ENCODE data around the gene ERP44.
"Not testable (repeated sequence)": the region's sequence is repeated elsewhere in the genome, so short reads cannot be mapped to it uniquely, and the experiment has no call there.

ERP44 gene

DNA sequence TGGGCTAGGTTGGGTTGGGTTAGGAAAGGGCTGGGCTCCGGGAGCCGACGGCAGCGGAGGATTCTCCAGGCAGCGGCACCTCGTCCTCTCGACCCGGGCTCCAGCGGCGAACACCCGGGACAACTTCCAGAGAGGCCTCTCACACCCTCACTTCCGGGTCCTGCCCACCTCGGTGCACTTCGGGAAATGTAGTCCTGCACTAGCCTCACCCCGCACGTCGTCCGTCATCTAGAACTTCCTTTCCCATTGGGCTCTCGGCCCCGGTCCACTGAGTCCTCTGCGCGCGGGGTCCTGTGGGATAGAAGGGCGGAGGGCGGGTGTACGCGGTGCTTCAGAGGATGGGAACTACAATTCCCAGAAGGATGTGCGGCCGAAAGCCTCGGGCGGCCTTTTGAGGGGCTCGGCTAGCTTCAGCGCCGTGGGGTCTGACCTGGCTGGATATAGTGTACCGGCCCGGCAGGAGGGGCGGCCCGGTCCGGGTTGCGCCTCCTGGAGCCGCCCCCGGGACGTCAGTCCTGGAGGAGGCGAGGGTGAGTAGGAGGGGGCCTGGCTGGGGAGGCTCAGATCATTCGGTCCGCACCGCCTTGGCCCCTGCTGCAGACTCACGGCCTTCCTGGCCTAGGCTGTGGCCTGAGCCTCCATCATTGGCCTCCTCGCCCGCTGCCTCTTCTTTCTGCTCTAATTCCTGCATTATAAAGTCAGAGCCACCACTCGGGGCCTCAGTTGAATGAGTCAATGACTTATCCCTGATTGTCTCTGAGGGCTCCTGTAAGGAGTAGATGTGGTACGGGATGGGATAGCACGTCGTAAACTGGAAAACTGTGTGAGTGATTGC, at the start of gene ERP44, which contains the start of gene INVS:
Gene ERP44 (minus strand): TSS at position 114 of the 835 bp plus-strand sequence. CDS start 160 bp downstream, outside the sequence.
Gene INVS (plus strand): TSS at position 357 of the 835 bp plus-strand sequence. CDS start 5,279 bp downstream, outside the sequence.
- peak; percentile 95 to 97 for DNase-seq

DNA sequence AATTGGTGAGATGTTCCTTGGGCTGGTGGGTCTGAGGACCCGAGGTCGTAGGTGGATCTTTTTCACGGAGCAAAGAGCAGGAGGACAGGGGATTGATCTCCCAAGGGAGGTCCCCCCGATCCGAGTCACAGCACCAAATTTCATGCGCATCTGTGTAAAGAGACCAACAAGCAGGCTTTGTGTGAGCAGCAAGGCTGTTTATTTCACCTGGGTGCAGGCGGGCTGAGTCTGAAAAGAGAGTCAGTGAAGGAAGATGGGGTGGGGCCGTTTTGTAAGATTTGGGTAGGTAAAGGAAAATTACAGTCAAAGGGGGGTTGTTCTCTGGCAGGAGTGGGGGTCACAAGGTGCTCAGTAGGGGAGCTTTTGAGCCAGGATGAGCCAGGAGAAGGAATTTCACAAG, 47.2 kb upstream of the ERP44 start:
- DNase-seq, result not testable (repeated sequence)

DNA sequence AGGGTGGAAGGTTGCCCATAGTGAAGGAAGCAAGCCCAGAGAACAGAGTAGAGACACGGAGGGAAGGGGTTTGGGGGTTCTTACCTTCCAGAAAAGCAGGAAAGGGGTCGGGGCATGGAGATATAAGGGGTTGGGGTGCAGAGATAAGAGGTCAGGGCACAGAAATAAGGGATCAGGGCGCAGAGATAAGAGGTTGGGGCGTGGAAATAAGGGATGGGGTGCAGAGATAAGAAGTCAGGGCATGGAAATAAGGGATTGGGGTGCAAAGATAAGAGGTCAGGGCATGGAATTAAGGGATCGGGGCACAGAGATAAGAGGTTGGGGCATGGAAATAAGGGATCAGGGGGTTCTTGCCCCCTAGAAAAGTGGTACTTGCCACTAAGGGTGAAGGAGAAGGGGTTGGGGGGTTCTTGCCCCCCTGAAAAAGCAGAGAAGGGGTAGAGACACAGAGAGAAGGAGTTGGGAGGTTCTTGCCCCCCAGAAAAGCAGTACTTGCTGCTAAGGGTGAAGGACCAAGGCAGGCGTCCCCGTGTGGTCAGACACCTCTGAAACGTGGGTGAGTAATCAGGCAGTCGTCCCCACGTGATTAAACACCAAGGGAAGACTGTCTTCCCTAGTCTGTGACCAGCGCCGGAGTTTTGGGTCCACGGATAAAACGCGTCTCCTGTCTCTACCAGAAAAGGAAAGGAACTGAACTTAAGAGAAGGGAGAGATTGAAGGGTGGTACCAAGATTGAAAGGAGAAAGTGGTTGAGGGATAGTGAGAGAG, 46.6 kb upstream of the ERP44 start:
- DNase-seq, result not testable (repeated sequence)

DNA sequence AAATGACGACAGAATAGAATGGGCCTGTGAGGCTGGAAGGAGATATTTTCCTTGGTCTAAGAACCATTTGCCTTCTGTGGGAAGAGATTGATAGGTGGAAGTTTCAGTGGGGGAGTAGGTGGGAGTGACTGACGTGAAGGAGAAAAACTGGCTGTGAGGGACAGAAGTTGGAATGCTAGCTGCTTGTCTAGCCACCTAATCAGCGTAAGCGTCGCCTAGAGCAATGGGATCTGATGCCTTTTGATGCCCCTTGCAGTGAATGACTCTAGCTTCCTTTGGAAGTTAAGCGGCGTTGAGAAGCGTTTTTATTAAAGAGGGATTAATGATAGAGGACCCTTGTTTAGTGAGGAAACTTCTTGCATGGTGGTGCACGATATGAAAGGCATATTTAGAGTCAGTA, 43.1 kb upstream of the ERP44 start:
- DNase-seq, result not testable (repeated sequence)

DNA sequence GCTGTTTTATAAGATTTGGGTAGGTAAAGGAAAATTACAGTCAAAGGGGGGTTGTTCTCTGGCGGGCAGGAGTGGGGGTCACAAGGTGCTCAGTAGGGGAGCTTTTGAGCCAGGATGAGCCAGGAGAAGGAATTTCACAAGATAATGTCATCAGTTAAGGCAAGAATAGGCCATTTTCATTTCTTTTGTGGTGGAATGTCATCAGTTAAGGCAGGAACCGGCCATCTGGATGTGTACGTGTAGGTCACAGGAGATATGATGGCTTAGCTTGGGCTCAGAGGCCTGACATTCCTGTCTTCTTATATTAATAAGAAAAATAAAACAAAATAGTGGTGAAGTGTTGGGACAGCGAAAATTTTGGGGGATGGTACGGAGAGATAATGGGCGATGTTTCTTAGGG, 41.5 kb upstream of the ERP44 start:
- DNase-seq, result not testable (repeated sequence)

DNA sequence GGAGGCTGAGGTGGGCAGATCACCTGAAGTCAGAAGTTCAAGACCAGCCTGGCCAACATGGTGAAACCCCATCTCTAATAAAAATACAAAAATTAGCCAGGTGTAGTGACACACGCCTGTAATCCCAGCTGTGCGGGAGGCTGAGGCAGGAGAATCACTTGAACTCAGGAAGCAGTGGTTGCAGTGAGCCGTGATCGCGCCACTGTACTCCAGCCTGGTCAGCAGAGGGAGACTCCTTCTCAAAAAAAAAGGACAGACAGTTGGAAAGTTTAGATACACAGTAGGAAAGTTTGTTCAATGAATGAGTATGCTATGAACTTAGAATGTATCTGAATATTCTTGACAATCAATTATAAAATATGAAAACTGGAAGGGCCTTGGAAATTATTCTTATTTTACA, 38.0 kb upstream of the ERP44 start:
- DNase-seq, result not testable (repeated sequence)

DNA sequence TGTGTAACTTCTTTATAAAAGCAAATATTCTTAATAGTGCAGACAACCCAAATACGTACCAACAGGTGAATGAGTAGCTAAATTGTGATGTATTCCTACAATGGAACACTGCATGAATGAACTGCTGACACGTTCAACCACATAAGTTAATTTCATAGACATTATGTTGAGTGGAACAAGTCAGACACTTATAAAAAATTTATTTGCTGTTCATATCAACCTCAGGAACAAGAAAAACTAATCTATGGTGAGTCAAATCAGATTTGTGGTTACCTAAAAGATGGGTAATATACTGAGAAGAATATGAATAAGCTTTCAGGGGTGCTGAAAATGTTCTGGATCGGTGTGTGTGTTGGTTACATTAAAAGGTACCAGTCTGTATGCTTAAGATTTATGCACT, 35.9 kb upstream of the ERP44 start:
- DNase-seq, result no peak

DNA sequence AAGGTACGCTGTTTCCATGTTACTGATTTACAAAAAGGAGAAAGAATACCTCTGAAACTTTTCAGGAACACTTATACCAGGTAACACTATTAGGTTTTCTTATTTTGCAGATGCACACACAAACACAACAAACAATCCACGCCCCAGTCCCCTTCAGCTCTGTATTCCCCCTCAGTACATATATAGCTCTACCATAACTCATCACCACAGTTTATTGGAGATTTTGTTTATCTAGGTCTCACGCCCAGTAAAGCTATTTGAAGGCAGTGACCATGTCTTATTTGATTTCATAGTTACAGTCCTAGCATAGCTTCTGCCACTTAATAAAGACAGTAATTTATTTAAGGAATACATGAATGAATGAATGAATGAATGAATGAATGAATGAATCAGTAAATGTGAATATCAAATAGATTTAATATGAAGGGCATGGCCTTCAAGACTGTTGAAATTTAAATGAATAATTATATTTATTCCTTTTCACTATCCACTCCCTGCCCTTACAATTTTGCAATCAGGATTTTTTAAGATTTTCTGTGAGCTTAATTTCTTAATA, 33.2 kb upstream of the ERP44 start:
- DNase-seq, result no peak

DNA sequence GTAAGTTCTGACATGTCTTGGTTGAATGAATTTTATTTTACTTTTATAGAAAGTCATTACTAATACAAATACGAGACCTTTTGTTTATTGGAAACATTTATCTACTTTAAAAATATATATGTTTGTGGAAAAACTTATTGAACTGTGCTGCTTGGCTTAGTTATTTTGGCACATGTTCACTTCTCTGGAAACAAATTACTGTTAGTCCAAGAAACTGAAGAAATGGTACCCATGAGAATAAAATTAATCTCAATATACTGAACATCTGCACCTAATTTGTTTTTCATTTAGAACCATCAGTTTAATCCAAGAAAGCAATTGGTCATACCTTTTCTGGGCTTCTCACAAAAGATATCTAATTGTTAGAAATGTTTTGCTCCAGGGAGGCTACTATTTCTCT, 32.4 kb upstream of the ERP44 start:
- no peak for DNase-seq

DNA sequence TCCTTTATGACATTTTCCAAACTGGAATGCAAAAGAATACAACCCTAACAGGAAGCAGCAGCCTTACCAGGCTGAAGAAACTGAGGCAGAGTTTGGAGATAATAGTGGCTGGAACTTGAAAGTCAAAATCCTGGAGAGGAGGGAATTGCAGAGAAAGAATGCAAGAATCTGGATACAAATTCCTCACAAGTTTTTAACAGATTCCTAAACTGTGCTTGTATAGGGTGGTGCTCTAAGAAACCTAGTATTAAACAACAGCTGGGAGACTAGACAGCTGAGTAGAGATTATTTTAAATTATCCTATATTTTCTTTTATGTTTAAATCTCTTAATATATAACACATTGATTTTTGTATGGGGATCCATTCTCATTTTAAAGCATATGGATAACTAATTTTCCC, 31.0 kb upstream of the ERP44 start:
- DNase-seq, result no peak

DNA sequence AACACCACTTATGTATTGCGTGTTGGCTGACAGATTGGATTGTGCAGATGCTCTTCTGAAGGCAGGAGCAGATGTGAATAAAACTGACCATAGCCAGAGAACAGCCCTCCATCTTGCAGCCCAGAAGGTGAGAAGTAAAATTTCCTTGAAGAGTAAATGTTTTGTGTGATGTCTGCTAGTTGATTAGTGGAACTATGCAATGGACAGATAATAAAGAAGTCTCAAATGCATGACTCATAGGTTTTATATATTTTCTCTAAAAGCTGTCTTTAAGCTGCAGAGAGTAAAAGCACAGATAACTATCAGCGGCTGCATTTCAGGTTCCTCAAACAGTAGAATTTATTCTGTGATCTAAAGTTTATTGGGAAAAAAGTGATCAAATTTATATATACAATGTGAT, 27.6 kb upstream of the ERP44 start:
- DNase-seq, result no peak

DNA sequence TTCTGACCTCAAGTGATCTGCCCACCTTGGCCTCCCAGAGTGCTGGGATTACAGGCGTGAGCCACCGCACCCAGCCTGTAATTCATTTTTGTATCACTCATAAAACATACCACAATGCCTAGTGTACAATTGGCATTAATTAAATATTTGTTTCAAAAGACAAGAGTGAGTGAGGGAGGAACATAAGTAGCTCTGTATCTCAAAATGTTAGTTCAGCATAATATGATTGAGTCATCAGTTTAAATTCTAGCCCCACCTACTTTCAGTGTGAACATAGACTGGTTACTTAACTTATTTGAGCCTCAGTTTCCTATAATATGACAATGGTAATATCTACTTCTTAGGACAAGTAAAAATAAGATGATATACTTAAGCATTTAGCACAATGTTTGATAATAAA, 27.1 kb upstream of the ERP44 start:
- no peak for DNase-seq

DNA sequence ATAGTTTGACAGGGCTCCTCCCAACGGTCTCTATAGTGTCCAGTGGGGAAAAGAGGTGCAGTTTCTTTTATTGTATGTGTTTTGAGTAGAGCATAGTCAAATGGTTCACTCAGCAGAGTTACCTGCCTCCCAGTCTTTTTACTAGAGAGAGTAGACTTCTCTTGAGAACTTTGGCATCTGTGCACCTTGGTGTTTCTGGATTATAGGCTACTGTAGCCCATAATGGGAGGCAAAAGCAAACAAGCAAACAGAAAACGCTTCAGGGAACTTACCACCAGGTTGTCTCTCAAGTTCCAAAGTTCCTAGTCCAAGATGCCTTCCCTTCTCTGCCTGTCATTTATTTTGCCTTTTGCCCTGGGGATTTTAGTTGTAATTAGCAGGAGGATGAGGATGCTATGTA, 26.4 kb upstream of the ERP44 start:
- no peak for DNase-seq

DNA sequence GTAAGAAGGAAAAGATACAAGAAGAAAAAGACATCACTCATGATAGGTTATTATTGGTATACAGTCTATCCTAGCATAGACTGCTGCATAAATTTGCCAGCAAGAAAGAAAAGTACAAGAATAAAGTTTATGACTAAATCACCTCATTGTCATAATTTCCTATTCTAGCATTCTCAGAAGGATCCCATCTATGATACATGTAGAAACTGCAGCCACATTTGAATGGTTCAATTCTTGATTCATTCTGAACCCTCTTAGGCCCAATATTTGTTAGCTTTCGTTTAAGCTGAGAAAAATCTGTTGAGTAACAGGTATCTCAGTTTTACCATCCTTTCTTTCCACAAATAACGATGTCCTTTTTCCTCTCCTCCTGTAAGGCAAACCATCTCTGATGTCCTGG, 21.5 kb upstream of the ERP44 start:
- DNase-seq, result no peak

DNA sequence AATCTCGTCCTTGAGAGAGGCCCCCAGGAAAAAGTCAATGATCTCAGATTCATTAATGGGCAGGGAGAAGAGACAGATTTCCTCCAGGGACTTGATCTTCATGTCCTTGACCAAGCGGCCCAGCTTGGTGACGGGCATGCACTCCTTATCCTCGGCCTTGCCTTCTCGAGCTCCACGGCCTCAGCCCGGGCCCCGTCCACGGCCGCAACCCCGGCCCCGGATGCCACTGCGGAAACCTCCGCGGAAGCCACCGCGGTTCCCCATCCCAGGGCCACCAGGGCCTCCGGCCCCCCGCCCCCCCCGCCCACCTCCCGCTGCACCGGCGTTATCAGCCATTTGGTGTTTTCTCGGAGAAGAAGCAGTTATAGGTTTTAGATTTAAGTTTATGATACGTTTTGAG, 18.5 kb upstream of the ERP44 start:
- no peak for DNase-seq

DNA sequence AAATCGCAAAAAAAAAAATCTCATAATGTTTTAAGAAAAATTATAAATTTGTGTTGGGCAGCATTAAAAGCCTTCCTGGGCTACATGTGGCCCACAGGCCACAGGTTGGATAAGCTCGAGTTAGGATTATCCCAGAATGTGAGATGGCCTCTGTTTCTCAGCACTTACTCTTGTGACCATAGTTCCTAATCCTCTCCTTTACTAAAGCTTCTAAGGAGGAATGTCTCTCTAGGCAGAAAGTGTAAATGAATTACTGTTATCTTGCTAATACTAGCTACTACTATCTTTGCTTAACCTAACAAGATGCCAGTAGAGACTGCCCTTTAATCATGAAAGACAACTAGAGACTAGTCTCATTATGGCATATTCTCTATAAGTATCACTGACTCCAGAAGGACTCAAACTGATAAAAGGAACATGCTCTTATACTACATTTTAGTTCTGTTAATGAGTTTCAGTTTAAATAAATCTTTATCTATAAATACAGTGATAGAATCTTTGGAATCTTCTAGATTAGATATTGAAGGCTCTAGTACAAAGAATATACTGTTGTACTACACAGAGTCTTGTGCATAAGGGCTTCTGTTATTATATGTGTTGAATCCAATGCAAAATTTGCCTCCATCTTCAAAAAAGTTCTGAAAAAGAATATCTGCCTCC, 14.0 kb upstream of the ERP44 start:
- DNase-seq, result no peak

DNA sequence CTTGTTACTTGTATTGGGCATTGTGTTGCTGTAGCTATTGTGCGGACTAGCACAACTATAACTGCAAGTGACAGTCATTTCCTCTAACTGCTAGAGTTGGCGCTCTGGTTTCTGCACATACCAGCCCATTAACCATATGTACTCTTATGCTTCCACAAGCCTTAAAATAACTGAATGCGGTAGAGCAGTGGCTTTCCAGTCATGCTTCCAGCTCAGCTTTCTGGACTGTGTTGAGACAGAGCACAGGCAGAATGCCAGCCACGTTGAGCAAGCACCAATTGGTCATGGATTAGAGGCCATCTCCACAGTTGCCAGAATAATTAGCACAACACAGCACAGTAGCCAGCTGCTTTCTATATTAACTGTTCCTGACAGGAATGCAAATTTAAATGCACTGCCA, 12.4 kb upstream of the ERP44 start:
- no peak for DNase-seq

DNA sequence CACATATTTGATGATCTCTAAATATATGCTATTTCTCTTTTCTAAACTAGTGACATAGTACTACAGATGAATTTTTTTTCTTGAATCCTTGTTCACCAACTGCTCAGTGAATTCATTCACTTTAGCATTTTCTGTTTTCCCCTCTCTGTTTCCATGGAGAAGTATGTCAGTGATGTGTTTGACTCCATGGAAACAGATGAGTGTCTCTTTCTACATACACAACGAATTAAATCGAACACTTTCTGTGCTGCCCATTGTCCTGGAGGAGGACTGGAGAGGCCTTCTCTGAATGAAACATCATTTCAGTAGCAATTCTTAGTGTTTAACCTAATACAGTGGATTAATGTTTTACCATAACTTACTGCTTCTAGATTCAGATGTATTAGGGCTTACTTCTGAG, 9.8 kb upstream of the ERP44 start:
- DNase-seq, result no peak

DNA sequence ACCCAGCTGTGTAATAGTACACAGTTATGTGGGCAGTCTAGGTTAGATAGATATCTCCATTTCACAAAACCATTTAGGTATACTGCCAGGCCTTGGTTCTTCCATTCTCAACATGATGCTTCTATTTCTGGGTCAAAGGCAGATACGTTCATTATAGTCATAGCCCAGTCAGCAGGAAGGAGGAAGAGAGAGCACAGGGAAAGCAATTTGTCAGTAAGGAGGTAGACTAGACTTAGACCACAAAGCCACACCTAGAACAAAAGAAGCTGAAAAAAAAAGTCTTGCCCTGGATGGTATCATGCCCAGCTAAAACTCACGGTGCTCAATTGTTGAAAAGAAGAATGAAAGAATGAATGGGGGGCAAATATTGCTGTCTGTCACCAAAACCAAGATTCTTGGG, 7.8 kb upstream of the ERP44 start:
- DNase-seq, result no peak

DNA sequence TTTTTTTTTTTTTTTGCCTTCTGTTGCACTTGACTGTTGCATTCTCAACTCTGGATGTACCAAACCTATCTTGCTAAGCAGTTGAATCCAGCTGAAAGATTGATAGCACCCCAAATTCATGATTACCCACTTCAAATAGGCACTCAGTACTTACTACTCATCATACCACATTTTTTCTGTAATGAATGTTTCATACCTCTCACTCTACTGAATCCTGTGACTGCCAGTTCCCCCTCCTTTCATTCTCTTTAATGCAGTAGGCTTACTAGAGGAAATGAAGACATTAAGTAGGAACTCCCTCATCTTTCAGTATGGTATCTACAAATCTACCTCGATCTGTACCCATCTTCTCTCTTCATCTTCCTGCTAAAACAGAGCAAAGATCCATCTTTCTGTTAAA, 7.1 kb upstream of the ERP44 start:
- no peak for DNase-seq

DNA sequence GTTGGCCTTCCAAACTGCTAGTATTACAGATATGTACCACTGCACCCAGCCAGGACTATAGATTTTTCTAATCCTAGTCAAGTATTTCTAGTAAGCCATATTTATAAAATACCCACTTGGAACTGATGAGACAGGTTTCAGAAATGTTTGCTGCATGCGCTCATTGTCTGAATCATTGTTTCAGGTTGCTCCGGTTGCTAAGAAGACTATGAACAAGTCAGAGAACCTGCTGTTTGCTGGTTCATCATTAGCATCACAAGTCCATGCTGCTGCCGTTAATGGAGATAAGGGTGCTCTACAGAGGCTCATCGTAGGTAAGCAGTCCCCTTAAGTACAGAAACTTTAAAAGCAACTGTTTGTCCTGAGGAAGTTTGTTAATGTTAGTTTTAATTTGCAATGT, 5.5 kb upstream of the ERP44 start:
- DNase-seq, result no peak

DNA sequence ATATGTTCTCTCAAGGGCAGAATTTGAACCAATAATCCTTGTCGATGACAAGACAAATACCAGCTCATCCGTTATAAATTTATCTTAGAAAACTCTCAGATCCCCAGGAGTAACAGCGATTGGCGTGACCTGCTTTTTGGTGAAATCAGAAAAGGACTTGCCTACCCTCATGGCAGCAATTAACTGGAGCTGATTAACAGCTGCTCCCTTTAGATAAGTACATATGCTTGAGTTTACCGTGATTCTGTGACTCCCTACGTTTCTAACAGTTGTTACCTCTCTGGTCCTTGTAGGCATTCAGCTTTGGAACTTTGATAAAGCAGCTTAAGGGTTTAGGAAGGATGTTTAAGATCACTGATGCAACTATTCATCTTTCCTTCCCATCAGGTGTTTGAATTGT, 2.8 kb upstream of the ERP44 start:
- DNase-seq, result no peak

DNA sequence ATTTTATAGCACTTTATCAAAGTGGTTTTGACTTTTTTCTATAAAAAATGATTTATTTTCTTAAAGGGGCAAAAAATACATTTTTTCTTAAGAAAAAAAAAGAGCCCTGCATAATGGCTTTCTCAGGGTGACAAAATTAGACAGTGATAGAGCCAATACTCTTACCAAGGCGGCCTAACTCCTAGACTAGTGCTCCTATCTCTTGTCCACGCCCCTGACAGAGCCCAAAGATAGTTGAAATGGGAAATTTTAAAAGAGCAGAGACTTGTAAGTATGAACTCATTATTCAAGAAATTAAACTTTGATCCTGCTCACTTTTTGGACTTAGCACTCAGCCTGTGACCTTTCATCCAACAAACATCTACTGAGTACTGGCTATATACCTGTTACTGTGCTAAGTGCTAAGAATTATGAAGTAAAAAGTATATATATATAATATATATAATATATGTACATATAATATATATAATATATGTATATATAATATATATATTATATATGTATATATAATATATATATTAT, 1.4 kb upstream of the ERP44 start:
- DNase-seq, result no peak
